ENCODE measurements around the gene OR1L1.

OR1L1 gene

DNA sequence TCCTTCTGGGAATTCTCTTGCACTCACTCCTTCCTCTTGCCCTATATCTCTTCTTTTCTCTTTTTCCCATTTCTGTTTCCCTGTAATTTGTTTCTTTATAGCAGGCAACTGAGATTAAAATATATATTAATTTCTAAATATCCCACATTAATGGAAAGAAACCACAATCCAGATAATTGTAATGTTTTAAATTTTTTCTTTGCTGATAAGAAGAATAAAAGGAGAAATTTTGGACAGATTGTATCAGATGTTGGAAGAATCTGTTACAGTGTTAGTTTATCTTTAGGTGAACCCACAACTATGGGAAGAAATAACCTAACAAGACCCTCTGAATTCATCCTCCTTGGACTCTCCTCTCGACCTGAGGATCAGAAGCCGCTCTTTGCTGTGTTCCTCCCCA is at the start of gene OR1L1:
Gene OR1L1 (plus strand): TSS at position 301 of the 400 bp plus-strand sequence. CDS start 0 bp downstream, at position 301.
- no peak for DNase-seq

GRCh38 chr9:122614362-122614761 is 47.2 kb upstream of the OR1L1 start, which contains the start of gene OR1Q1:
OR1Q1 (plus strand) TSS chr9:122614738; CDS start chr9:122614738, 0 bp downstream.
- DNase-seq = no peak

GRCh38 chr9:122619996-122620395 is 41.5 kb upstream of the OR1L1 start:
- DNase-seq = no peak

DNA sequence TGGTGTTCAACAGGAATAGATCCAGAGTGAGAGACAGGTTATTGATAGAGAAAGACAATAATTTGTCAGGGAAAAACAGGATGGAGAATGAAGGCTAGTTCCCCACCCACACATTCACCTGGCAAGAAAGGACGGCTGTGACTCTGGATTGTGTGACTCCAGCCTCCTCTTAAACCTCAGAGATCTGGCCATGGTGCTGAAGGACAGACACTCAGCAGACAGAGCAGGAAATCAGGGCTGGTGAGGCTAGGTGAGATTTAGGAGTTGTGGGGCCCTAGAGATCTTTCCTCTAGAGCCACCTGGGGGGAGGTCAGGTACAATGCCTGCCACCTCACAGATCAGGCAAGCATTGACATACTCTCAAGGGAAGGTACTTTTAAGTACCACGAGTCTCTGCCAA is 19.3 kb upstream of the OR1L1 start:
- DNase-seq = peak; percentile 26

DNA sequence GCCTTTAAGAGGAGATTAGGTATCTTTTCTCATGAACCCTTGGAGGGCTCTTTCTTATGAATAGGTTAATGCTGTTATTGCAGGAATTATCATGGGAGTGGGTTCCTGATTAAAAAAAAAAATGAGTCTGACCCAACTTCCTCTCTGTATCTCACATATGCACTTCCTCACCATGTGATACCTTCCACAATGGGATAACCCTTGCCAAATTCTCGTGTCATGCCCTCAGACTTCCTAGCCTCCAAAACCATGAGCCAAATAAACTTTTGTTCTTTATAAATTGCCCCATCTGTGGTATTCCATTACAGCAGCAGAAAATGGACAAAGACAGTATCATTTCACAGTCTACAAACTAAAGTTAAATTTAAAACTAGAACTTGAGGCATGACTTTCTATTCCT is 5.1 kb upstream of the OR1L1 start:
- DNase-seq = no peak

DNA sequence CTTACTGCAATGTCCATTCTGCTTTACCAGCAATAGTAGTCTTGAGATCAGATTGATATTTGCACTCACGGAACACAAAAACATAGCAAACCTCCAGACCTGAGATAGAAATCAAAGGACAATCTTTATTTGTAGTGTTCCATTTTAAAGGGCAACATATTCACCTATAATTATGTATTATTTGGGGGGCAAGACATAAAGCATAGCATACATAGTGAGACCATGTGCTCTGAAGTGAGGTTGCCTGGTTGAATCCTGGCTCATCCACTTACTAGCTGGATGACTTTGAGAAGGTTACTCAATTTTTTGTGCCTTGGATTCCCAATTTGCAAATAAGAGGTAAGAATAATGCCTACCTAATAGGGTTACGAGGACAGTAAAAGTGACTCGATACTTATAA is 4.0 kb upstream of the OR1L1 start, which contains the start of gene OR1B1:
Gene OR1B1 (minus strand): TSS at position 101 of the 400 bp plus-strand sequence.
- DNase-seq = no peak

- DNase-seq = no peak
Observed at GRCh38 chr9:122672481-122672880, 11.0 kb downstream of the OR1L1 start.

DNA sequence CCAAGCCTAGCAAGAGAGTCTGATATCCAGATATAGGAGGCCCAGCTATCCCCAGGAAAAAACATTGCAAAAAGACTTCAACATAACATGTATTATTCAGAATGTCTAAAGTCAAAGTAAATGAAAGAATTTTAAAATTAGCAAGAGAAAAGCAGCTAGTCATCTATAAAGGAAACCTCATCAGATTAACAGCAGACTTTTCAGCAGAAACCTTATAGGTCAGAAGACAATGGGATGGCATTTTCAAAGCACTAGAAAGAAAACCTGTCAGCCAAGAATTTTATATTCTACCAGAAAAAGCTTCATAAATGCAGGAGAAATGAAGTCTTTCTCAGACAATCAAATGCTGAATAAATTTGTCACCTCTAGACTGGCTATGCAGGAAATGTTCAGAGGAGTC is 23.3 kb downstream of the OR1L1 start:
- no peak for DNase-seq

GRCh38 chr9:122695696-122696095 is 34.2 kb downstream of the OR1L1 start:
- no peak for DNase-seq

Measured in hematopoietic multipotent progenitor cell treated with erythropoietin and hydrocortisone succinate and interleukin-3 and kit ligand, for 4 days (in vitro differentiated cells).